Gastrocnemius medialis (tissue), 4 donors: ENCODE results near the gene SLC22A15. TPM values are rescaled to one million over a fixed set of nuclear protein-coding genes. Genes with fewer than 3 reads are reported as not detected.

Source experiments
- ATAC-seq, 2 donors: fragments of 150-250 bp; one replicate each; pipeline ENCODE4 v1.9.1; 2016
- DNase-seq, 2 donors: peaks; one replicate each; pipeline ENCODE4 v3.0.0-alpha.2; 2019
- H3K27ac ChIP-seq, 4 donors: fragments of 200-600 bp; sonication (generic); 1 replicate in 1 of 4; 2 replicates in 3 of 4; pipeline ENCODE4 v1.5.1; 2016 to 2018; ENCODE audit warnings: mild to moderate bottlenecking in 2 of 4, moderate library complexity in 1 of 4
- H3K27me3 ChIP-seq, 3 donors: fragments of 200-600 bp; sonication (generic) in 2 of 3; 1 replicate in 1 of 3; 2 replicates in 2 of 3; pipeline versions ENCODE4 v1.5.1 to v1.6.0; 2016 to 2019; ENCODE audit warnings: mild to moderate bottlenecking in 1 of 3, moderate library complexity in 1 of 3
- H3K36me3 ChIP-seq, 2 donors: fragments of 200-600 bp; sonication (generic) in 1 of 2; one replicate each; pipeline ENCODE4 v1.5.1; 2017 to 2018
- H3K4me1 ChIP-seq, 2 donors: fragments of 200-600 bp; sonication (generic) in 1 of 2; one replicate each; pipeline ENCODE4 v1.5.1; 2016 to 2017; ENCODE audit warnings: mild to moderate bottlenecking in 2 of 2
- H3K4me3 ChIP-seq, 4 donors: fragments of 200-600 bp; sonication (generic) in 3 of 4; 1 replicate in 1 of 4; 2 replicates in 3 of 4; pipeline ENCODE4 v1.5.1; 2016 to 2019; ENCODE audit warnings: mild to moderate bottlenecking in 2 of 4
- H3K9me3 ChIP-seq, 3 donors: fragments of 200-600 bp; sonication (generic) in 2 of 3; 1 replicate in 1 of 3; 2 replicates in 2 of 3; pipeline ENCODE4 v1.5.1; 2016 to 2019
- POLR2A ChIP-seq, 2 donors: fragments of 450-650 bp; IDR thresholded peaks; one replicate each; pipeline ENCODE4 v1.6.1; 2017; ENCODE audit warnings: antibody characterized with exemption in 2 of 2, mild to moderate bottlenecking in 2 of 2, moderate library complexity in 2 of 2
- in situ Hi-C, 4 donors: fragments of 200-750 bp; cut with MboI; loops; one replicate each; pipeline versions ENCODE4 v1.15.0 to v1.8.0; 2017; ENCODE audit warnings: low sequenced_read_pairs in 4 of 4
- intact Hi-C: fragments of 100-400 bp; cut with DNase I; formaldehyde crosslinking; loops from one replicate; pipeline ENCODE4 v1.15.1; 2023; ENCODE audit warnings: low total_unique reads
- total RNA-seq, 4 donors: library from RNA; depleted of rRNA; stranded (reverse); fragments of >200 nt; gene quantifications; one replicate each; pipeline versions ENCODE4 v1.1.0 to v1.2.3, GENCODE V29; 2016
- TF ChIP-seq, protein P1 (sequence below), 5 experiments: fragments of 450-650 bp in 3 of 5; fragments of 200-600 bp in 2 of 5; sonication (generic) in 2 of 5; IDR thresholded peaks in 4 of 5; conservative IDR thresholded peaks in 1 of 5; 1 replicate in 4 of 5; 2 replicates in 1 of 5; pipeline ENCODE4 v1.5.1; 2016 to 2019; ENCODE audit warnings: antibody characterized with exemption in 5 of 5, mild to moderate bottlenecking in 3 of 5, moderate library complexity in 3 of 5

SLC22A15 gene
- total RNA-seq, 4 donors from 2014 or later: 0.15 to 0.62 (median 0.41) TPM

DNA sequence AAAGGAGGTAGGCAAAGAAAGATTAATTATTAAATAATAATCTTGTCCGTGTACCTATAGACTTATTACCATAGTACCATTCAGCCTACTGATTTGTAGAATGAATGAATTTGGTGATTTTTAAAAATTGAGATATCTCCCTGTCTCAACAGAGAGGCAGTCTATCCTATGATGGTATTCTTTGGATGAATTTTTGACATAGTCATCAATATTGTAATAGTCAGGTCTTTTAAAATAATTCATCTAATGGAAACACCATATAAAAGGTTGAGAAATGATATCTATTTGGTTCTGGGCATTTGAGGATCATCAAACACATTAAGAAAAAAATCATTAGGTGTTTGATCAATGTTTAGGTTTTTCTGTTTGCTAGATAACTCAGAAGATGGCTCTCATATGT lies 99.3 kb downstream of the SLC22A15 start:
- Histone ChIP-seq H3K4me1 (no peaks in the 10 kb centered on the region), H3K4me3 (no peak overlapping the region), H3K36me3 (no peaks in the 10 kb centered on the region), H3K27me3 (no peaks in the 10 kb centered on the region), H3K9me3 (no peaks in the 10 kb centered on the region), H3K27ac (no peak overlapping the region)
- DNase-seq (no peak), ATAC-seq (no peak)
- intact Hi-C loops: no loop called here
- TF ChIP-seq, protein P1, sequence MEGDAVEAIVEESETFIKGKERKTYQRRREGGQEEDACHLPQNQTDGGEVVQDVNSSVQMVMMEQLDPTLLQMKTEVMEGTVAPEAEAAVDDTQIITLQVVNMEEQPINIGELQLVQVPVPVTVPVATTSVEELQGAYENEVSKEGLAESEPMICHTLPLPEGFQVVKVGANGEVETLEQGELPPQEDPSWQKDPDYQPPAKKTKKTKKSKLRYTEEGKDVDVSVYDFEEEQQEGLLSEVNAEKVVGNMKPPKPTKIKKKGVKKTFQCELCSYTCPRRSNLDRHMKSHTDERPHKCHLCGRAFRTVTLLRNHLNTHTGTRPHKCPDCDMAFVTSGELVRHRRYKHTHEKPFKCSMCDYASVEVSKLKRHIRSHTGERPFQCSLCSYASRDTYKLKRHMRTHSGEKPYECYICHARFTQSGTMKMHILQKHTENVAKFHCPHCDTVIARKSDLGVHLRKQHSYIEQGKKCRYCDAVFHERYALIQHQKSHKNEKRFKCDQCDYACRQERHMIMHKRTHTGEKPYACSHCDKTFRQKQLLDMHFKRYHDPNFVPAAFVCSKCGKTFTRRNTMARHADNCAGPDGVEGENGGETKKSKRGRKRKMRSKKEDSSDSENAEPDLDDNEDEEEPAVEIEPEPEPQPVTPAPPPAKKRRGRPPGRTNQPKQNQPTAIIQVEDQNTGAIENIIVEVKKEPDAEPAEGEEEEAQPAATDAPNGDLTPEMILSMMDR (IDR thresholded peaks at IDR 0.05 in 4 of 5, conservative IDR thresholded peaks at IDR 0.05 in 1 of 5): no peak
- TF ChIP-seq POLR2A (IDR thresholded peaks at IDR 0.05): no peak
- in situ Hi-C loops: no loop called here

DNA sequence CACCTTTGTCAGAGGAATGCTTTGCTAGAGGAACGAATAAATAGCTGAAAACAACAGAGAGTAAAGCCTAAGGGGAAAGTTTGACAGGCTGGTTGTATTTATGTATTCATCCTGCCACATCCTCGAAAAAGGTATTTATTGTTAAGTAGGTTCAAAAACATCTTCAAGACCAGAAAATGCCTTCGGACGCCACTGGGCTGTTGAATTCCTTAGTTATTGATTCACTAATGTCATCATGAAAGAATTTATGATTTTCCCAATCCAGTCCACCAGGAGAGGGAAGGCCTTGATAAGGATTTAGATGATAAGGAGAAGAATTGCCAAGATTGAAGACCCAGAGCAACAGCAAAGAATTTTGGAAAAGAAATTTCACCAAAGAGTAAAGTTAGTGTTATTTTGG lies 99.7 kb downstream of the SLC22A15 start:
- H3K36me3 ChIP-seq: no peaks in the 10 kb centered on the region

DNA sequence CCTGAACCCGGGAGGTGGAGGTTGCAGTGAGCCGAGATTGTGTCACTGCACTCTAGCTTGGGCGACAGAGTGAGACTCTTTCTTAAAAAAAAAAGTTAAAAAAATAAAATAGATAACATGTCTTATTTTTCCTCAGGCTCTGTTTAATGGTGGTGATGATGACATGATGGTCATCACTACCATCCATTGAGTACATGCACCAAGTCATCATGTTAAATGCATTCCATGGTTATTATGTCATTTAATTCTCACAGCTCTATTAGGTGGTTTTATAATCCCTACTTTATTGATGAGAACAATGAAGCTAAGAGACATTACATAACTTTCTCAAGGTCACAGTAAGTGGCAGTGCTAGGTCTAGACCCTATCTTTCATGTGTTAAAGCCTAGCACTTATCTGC lies 100.5 kb downstream of the SLC22A15 start:
- ATAC-seq: no peak

More for the DNA sequence above, 99.7 kb downstream of the SLC22A15 start:
- H3K9me3 ChIP-seq: no peaks in the 10 kb centered on the region
- ATAC-seq: no peak
- no peak overlapping the region for H3K27ac ChIP-seq
- TF ChIP-seq POLR2A (IDR thresholded peaks at IDR 0.05): no peak
- TF ChIP-seq, protein P1 (IDR thresholded peaks at IDR 0.05 in 4 of 5, conservative IDR thresholded peaks at IDR 0.05 in 1 of 5): no peak
- no peaks in the 10 kb centered on the region for H3K4me1 ChIP-seq
- H3K4me3 ChIP-seq: no peak overlapping the region
- in situ Hi-C loops: no loop called here
- no peaks in the 10 kb centered on the region for H3K27me3 ChIP-seq
- DNase-seq: no peak
- intact Hi-C loops: no loop called here

DNA sequence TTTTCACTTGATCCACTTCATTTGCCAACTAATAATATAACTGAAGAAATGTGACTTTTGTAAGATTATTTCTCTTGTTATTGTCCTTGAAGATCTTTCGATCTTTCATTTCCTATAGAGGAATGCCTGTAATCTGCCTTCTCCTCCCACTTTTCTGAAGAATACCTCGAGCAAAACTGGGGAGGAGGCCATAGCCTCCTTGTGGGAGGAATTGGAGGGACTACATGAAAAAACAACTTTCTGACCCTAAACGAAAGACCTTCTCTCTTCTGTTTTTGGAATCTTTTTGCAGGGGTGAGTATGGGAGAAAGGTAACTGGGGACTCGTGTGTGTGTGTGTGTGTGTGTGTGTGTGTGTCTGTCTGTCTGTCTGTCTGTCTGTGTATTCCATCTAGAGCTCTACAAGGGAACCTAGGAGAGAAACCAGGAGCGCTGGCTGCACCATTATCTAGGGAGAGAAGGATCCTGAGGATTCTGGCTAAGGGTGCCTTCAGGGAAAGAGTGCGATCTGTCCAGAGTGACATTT lies 102.4 kb downstream of the SLC22A15 start:
- intact Hi-C loops (no loop called here), in situ Hi-C loops (no loop called here)
- H3K4me3 ChIP-seq: no peak overlapping the region
- DNase-seq: no peak
- H3K27me3 ChIP-seq: no peaks in the 10 kb centered on the region
- TF ChIP-seq POLR2A (IDR thresholded peaks at IDR 0.05): no peak
- TF ChIP-seq, protein P1 (IDR thresholded peaks at IDR 0.05 in 4 of 5, conservative IDR thresholded peaks at IDR 0.05 in 1 of 5): no peak
- H3K4me1 ChIP-seq: no peaks in the 10 kb centered on the region
- ATAC-seq: no peak
- no peaks in the 10 kb centered on the region for H3K36me3 ChIP-seq
- H3K9me3 ChIP-seq: no peaks in the 10 kb centered on the region
- no peak overlapping the region for H3K27ac ChIP-seq

More for the DNA sequence above, 100.5 kb downstream of the SLC22A15 start:
- DNase-seq: no peak
- no peak overlapping the region for H3K4me3 ChIP-seq
- no peaks in the 10 kb centered on the region for H3K4me1 ChIP-seq
- no peak overlapping the region for H3K27ac ChIP-seq
- H3K9me3 ChIP-seq: no peaks in the 10 kb centered on the region
- in situ Hi-C loops (no loop called here), intact Hi-C loops (no loop called here)
- TF ChIP-seq POLR2A (IDR thresholded peaks at IDR 0.05): no peak
- TF ChIP-seq, protein P1 (IDR thresholded peaks at IDR 0.05 in 4 of 5, conservative IDR thresholded peaks at IDR 0.05 in 1 of 5): no peak
- no peaks in the 10 kb centered on the region for H3K36me3 ChIP-seq
- H3K27me3 ChIP-seq: no peaks in the 10 kb centered on the region

DNA sequence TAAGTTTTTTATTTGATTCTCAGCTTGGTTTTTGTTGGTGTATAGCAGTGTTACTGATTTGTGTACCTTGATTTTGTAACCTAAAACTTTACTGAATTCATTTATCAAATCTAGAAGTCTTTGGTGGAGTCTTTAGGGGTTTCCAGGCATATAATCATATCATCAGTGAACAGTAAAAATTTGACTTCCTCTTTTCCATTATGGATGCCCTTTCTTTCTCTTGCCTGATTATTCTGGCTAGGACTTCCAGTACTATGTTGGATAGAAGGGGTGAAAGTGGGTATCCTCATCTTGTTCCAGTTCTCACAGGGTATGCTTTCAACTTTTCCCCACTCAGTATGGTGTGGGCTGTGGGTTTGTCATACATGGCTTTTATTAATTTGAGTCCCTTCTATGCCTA lies 111.3 kb downstream of the SLC22A15 start:
- no peak for DNase-seq
- Histone ChIP-seq H3K9me3 (peaks cover 0 to 6% (median 0%) of the 10 kb centered on the region in 3 donors), H3K4me3 (no peak overlapping the region), H3K27me3 (no peaks in the 10 kb centered on the region), H3K27ac (no peak overlapping the region), H3K36me3 (no peaks in the 10 kb centered on the region), H3K4me1 (no peaks in the 10 kb centered on the region)
- no peak for TF ChIP-seq POLR2A (IDR thresholded peaks at IDR 0.05)
- TF ChIP-seq, protein P1 (IDR thresholded peaks at IDR 0.05 in 4 of 5, conservative IDR thresholded peaks at IDR 0.05 in 1 of 5): no peak
- ATAC-seq: no peak
- in situ Hi-C loops: no loop called here
- intact Hi-C loops: no loop called here
